Muscle layer of duodenum (tissue), 2 donors: ENCODE measurements around the gene NCR1.
"Not testable (repeated sequence)": the region's sequence is repeated elsewhere in the genome, so short reads cannot be mapped to it uniquely, and the experiment has no call there.

Source experiments
- H3K27ac ChIP-seq: one replicate; pipeline ENCODE4 v1.7.0; 2013; ENCODE audit warnings: mild to moderate bottlenecking, low read length
- H3K27me3 ChIP-seq: one replicate; pipeline ENCODE4 v1.7.0; 2013; ENCODE audit warnings: low read depth, mild to moderate bottlenecking, control low read depth, low read length
- H3K36me3 ChIP-seq, 2 donors: one replicate each; pipeline ENCODE4 v1.7.0; 2013; ENCODE audit warnings: low read length in 2 of 2, control low read depth in 1 of 2, mild to moderate bottlenecking in 1 of 2; ENCODE audit not compliant: insufficient read depth in 2 of 2, control insufficient read depth in 1 of 2
- H3K4me1 ChIP-seq, 2 donors: one replicate each; pipeline ENCODE4 v1.7.0; 2013; ENCODE audit warnings: low read length in 2 of 2, mild to moderate bottlenecking in 2 of 2, control low read depth in 1 of 2, moderate library complexity in 1 of 2; ENCODE audit not compliant: insufficient read depth in 2 of 2, control insufficient read depth in 1 of 2
- H3K4me3 ChIP-seq, 2 donors: one replicate each; pipeline ENCODE4 v1.7.0; 2013; ENCODE audit warnings: low read length in 2 of 2, low read depth in 1 of 2, mild to moderate bottlenecking in 1 of 2
- H3K9me3 ChIP-seq, 2 donors: one replicate each; pipeline ENCODE4 v1.7.0; 2013; ENCODE audit warnings: low read length in 2 of 2, control low read depth in 1 of 2, mild to moderate bottlenecking in 1 of 2; ENCODE audit not compliant: control insufficient read depth in 1 of 2
- donor health status: healthy.

Gene NCR1

DNA sequence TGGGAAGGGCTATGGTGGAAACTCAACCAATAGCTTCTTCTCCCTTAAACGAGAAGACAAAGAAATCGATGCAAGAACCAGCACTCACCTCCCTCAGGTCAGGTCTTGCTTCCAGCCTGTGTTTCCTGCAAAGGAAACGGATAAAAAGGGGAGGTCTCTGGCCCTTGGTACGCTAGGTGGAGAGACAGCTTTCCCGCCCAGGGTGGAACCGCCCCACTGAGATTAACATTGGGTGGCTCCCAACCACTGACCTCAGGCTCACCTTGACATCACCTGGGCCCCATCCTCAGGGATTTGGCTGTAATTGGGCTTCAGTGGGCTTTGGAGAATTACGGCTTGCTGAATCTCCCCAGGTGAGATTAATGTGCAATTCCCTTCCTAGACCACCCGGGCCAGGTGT lies 41.4 kb downstream of the NCR1 start, which contains the start of gene NLRP7:
Gene NLRP7, minus strand, starts transcription at position 150 of the 400 bp plus-strand sequence.
- H3K4me1 ChIP-seq: no peaks in the 10 kb centered on the region
- H3K9me3 ChIP-seq: peaks cover 0 to 2% of the 10 kb centered on the region in 2 donors
- H3K4me3 ChIP-seq: no peak within 1 kb of the TSS
- H3K27ac ChIP-seq: no peak within 1 kb of the TSS
- H3K27me3 ChIP-seq: no peaks in the 10 kb centered on the region
- no peaks in the 10 kb centered on the region for H3K36me3 ChIP-seq

- H3K4me3 ChIP-seq: no peak overlapping the region
- no peaks in the 10 kb centered on the region for H3K9me3 ChIP-seq
- H3K36me3 ChIP-seq: no peaks in the 10 kb centered on the region
- no peak overlapping the region for H3K27ac ChIP-seq
- no peaks in the 10 kb centered on the region for H3K4me1 ChIP-seq
- no peaks in the 10 kb centered on the region for H3K27me3 ChIP-seq
Measured at GRCh38 chr19:54949412-54949811, 43.5 kb downstream of the NCR1 start.

DNA sequence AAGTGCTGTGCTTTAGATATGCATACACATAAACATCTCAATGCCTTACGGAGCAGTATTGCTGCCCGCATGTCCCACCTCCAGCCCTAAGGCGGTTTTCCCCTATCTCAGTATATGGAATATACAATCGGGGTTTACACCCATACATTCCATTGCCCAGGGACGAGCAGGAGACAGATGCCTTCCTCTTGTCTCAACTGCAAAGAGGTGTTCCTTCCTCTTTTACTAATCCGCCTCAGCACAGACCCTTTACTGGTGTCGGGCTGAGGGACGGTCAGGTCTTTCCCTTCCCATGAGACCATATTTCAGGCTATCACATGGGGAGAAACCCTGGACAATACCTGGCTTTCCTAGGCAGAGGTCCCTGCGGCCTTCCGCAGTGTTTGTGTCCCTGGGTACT lies 44.6 kb downstream of the NCR1 start:
- H3K4me1 ChIP-seq, H3K27me3 ChIP-seq, H3K36me3 ChIP-seq, H3K9me3 ChIP-seq, H3K4me3 ChIP-seq, H3K27ac ChIP-seq: not testable (repeated sequence)

DNA sequence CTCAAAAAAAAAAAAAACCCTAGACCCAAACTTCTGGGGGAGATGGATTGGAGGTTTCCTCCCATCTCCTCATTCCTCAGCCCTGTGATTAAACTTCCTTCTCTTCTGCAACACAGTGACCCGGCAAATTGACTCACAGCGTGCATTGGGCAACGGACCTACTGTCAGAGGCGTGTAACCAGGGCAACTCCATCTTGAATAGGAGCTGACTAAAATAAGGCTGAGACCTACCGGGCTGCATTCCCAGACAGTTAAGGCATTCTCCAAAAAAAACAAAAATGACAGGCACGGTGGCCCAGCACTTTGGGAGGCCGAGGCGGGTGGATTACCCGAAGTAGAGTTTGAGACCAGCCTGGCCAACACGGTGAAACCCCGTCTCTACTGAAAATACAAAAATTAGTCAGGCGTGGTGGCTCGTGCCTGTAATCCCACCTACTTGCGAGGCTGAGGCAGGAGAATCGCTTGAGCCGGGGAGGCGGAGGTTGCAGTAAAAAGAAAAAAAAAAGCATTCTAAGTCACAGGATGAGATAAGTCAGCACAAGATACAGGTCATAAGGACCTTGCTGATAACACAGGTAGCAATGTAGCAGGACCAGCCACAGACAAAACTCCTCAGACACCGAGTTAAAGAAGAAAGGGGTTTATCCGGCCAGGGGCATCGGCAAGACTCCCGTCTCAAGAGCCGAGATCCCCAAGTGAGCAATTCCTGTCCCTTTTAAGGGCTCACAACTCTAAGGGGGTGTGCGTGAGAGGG lies 46.8 kb downstream of the NCR1 start:
- Histone ChIP-seq H3K4me1 (no peaks in the 10 kb centered on the region), H3K27ac (no peak overlapping the region), H3K4me3 (no peak overlapping the region), H3K36me3 (no peaks in the 10 kb centered on the region), H3K27me3 (no peaks in the 10 kb centered on the region), H3K9me3 (no peaks in the 10 kb centered on the region)

DNA sequence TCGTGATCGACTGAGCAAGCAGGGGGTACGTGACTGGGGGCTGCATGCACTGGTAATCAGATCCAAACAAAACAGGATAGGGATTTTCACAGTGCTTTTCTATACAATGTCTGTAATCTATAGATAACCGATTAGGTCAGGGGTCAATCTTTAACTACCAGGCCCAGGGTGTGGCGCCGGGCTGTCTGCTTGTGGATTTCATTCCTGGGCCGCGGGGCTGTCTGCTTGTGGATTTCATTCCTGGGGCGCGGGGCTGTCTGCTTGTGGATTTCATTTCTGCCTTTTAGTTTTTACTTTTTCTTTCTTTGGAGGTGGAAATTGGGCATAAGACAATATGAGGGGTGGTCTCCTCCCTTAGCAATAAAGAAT lies 47.4 kb downstream of the NCR1 start:
- not testable (repeated sequence) for H3K4me1 ChIP-seq, H3K9me3 ChIP-seq, H3K27me3 ChIP-seq, H3K27ac ChIP-seq, H3K36me3 ChIP-seq, H3K4me3 ChIP-seq

GRCh38 chr19:54955376-54955775 lies 49.4 kb downstream of the NCR1 start:
- Histone ChIP-seq H3K4me3 (no peak overlapping the region), H3K27ac (no peak overlapping the region), H3K27me3 (no peaks in the 10 kb centered on the region), H3K36me3 (no peaks in the 10 kb centered on the region), H3K9me3 (no peaks in the 10 kb centered on the region), H3K4me1 (no peaks in the 10 kb centered on the region)

GRCh38 chr19:54959840-54960239 lies 53.9 kb downstream of the NCR1 start:
- no peaks in the 10 kb centered on the region for H3K4me1 ChIP-seq
- no peaks in the 10 kb centered on the region for H3K36me3 ChIP-seq
- no peak overlapping the region for H3K4me3 ChIP-seq
- no peaks in the 10 kb centered on the region for H3K9me3 ChIP-seq
- no peaks in the 10 kb centered on the region for H3K27me3 ChIP-seq
- H3K27ac ChIP-seq: no peak overlapping the region
